NCI-H82 (cell line): ENCODE measurements around the gene LRRC27.
A peak's percentile ranks its signal among the peaks of the same experiment; 100 is the strongest.
"Not testable (repeated sequence)": the region's sequence is repeated elsewhere in the genome, so short reads cannot be mapped to it uniquely, and the experiment has no call there.

Source experiments
- DNase-seq: peaks from one replicate; lab custom pipeline; 2025; lab: John Stamatoyannopoulos, UW

Gene LRRC27

GRCh38 chr10:132314881-132315280 is 17.1 kb upstream of the LRRC27 start:
- DNase-seq, result not testable (repeated sequence)

DNA sequence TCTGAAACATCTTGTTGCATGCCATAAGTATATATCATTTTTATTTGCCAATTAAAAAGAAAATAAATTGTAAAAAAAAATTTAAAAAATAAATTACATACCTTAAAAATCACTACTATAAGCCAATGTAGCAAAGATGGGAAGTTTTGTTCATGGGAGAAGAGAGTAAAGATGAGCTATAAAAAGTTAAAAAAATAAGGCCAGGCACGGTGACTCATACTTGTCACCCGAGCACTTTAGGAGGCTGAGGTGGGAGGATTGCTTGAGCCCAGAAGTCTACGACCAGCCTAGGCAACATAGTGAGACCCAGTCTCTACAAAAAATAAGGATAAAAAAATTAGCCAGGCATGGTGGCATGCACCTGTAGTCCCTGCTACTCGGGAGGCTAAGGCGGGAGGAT is 15.9 kb upstream of the LRRC27 start:
- DNase-seq, result no peak

GRCh38 chr10:132317477-132317876 is 14.5 kb upstream of the LRRC27 start:
- not testable (repeated sequence) for DNase-seq

GRCh38 chr10:132319853-132320653 is 11.9 kb upstream of the LRRC27 start:
- no peak for DNase-seq

DNA sequence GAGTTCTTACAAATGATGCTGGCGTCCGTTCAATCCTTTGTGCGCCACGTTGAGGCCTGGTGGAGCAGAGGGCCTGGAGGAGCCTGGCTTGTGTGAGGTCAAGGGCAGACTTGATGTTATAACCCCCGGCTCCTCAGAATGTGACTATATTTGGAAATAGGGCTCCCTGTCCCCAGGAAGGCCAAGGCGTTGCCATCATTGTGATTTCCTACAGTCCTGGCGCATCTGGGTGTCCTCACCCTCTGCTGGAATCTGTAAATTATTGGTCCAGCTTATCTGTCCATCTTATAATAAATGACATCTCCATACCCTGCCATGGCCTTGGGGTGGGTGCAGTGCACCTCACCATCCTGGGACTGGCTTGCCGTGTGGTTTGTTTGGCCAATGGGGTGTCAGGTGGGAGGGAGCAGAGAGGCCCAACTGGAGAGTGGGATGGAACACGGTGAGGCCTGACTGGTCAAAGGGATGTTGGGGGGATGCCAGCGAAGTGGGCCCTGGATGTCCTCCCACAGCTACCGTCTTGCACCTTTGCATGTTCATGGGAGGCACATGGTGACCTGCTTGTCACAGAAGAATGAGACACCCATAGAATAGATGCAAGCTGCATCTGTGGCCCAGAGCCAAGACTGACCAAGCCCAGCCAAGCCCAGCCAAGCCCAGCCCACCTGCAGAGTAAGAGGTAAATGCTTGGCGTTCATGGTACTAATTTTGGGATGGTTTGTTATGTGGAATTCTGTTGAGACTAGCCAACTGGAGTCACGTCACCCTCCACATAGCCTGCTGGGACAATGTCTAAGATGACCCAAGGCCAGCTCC is 11.1 kb upstream of the LRRC27 start:
- DNase-seq, result no peak

GRCh38 chr10:132321726-132322125 is 10.3 kb upstream of the LRRC27 start:
- no peak for DNase-seq

GRCh38 chr10:132322586-132323048 is 9.4 kb upstream of the LRRC27 start:
- no peak for DNase-seq

DNA sequence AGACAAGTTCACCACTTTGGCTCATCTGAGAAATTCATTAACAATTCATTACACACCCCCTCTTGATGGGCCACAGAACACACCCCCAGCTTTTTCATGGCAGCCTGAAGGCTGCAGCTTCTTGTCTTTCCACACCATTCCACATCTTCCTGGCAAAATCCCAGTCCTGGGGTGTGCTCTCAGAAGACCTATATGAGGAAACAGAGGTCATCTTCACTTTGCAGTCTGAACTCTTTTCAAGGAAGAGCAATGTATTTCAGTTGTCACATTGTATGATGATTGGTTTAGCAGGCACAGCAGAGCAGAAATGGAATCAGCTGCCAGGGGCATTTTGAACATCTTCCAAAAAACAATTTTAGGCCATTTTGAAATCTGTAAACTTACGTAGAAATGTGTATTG is 7.8 kb upstream of the LRRC27 start:
- DNase-seq, result no peak

DNA sequence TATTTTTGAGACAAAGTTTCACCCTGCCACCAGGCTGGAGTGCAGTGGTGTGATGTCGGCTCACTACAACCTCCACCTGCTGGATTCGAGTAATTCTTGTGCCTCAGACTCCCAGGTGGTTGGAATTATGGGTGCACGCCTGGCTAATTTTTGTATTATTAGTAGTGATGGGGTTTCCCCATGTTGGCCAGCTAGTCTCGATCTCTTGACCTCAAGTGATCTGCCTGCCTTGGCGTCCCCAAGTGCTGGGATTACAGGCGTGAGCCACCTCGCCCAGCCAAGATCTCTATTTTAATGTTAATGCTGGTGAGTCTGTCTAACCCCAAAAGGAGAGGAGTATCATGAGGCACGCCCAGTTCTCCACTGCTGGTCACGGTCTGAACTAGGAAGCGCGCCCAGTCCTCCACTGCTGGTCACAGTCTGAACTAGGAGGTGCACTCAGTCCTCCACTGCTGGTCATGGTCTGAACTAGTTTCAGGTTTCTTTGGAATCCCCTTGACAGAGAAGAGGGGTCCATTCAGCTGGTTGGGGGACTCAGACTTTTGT is 5.6 kb upstream of the LRRC27 start:
- DNase-seq, result no peak

- no peak for DNase-seq
Observed at GRCh38 chr10:132326925-132327324, 5.1 kb upstream of the LRRC27 start.

GRCh38 chr10:132328106-132328505 is 3.9 kb upstream of the LRRC27 start:
- no peak for DNase-seq

GRCh38 chr10:132328738-132329137 is 3.3 kb upstream of the LRRC27 start:
- no peak for DNase-seq

DNA sequence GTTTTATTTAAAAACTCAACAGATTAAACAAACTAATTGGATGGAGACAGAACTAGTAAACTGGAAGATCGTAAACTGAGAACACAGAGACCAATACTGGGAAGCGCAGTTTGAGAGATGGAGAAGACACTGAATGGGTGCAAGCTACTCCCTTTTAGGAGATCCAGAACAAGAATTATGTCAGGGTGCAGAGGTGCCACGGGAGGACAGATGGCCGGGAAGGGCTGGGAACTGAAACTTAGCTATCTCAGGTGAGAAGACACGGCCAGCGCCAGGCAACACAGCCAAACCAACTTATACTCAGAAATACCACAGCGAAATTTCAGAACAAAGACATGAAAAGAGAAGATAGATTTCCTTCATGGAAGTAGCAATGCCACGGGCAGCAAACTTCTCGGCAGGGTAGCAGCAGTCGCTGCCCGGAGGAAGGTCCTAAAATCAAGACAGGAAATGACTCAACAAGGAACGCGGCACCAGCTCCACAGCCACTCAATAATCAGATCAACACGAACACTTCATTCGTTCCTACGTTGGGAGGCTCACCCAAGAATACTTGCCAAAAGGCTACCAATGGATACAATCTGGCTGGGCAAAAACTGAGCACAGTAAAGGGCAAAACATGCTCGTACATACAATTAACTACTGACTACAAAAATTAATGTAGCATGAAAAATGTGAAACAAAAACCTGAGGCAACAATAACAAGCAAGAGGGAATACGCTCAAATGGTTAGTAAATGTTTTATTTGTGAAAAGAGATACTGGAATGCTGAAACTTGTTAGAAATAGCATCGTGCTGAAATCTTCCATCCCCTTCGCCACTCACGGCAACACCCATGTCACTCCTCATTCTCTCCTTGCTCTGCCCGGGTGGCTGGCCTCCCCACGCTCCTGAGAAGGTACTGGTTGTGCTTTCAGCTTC is 2.2 kb upstream of the LRRC27 start:
- no peak for DNase-seq

GRCh38 chr10:132330486-132330833 is 1.5 kb upstream of the LRRC27 start:
- DNase-seq, result no peak

GRCh38 chr10:132332433-132332754 is 401 bp downstream of the LRRC27 start:
- DNase-seq, result no peak

DNA sequence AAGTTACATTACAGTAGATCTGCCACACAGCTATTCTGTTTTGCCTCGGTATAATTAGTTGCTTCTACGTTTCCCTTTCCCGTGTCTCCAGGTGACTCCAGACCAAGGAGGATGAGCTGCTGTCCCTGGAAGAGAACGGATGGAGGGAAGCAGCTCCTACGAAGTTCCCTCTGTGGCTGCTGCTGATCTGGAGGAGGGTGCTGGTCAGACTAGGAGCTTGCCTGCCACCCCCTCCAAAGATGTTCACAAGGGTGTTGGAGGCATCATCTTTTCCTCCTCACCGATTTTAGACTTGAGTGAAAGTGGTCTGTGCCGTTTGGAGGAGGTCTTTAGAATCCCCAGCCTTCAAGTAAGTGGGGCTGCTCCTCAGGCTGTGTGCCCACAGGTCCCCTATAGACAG is 1.4 kb downstream of the LRRC27 start:
- no peak for DNase-seq

- no peak for DNase-seq
Observed at GRCh38 chr10:132334631-132335188, 2.7 kb downstream of the LRRC27 start.

DNA sequence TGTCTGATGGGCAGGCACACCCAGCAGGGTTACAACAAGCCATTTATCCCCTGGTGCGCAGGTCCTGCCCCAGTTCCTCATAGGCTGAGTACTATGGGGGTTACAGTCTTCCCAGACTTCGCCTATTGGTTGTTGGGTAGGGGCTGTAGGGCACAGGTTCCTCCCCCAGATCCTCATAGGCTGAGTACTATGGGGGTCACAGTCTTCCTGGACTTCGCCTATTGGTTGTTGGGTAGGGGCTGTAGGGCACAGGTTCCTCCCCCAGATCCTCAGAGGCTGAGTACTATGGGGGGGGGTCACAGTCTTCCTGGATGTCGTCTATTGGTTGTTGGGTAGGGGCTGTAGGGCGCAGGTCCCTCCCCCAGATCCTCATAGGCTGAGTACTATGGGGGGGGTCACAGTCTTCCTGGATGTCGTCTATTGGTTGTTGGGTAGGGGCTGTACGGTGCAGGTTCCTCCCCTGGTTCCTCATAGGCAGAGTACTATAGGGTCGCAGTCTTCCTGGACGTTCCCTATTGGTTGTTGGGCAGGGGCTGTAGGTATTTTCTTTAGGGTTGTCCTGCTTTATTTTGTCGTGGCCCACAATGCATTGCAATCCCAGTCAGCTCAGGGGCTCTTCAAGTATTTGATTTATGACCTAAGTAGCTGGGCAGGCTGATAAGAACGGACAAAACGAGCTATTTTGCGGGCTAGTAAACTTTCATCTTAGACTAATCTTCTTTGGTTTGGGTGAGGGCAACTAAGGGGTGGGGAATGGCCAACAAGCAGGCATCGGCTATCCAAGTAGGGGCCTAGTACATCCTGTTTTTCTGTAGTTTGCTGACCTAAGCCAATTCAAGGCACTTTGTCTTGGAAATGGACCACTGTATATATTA is 3.4 kb downstream of the LRRC27 start:
- peak; percentile 13 for DNase-seq

DNA sequence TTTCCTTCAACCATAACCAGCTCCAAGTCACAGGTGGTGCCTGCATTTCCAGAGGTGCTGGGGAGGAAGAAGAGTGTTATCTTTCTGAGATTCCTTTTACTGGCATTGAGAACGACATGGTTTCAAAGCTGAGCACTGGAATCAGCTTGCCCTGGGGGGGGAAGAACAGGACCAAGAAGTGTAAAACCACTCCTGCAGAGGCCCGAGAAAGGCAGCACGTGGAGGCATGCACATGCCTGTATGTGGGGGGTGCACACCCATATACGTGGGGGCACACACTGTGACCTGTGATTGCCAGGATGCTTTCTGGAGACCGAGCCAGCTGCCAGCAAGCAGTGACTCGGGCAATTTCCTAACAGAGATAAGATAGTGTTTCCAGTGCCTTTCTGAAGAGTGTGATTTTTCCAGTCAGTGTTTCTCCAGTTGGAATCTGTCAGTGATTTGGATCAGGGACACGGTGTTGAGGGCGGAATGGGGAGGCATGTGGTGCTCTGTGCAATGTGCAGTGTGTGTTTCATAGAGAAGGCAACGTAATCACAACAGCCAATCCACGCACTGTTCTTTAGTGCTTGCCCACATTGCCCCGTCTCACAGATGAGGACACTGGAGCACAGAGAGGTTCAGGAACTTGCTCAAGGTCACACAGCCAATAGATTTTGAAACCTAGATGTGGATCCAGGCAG is 4.2 kb downstream of the LRRC27 start:
- no peak for DNase-seq

DNA sequence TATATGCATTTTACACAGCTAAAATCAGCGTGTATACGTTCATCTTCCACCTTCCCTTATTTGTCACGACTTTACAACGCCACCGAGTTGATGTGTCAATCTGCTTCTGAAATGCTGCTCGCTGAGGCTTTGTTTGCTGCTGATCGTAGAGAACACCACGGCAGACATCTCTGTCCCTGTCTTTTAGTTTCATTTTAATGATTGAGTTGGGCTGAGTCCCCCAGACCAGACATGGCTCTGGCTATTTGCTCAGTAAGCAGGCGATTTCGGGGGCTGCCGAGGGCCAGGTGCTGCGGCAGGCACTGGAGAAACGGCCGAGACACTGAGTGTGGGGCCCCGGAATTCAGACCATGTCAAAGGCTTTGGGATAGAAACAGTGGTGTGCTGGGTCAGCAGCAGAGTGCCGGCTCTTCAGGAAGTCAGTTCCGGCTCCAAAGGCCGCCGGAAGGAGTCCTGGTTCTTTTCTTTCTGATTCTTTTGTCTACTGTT is 5.0 kb downstream of the LRRC27 start:
- DNase-seq, result no peak
